ENCODE data around the gene QKI.

QKI gene

GRCh38 chr6:163559661-163560060, 145.1 kb downstream of the QKI start:
- H3K4me3 ChIP-seq (ENCODE audit: low read length) = no peak overlapping the region
- H4K20me1 ChIP-seq (ENCODE audit: insufficient read depth, low read length) = no peaks in the 10 kb centered on the region
- no peaks in the 10 kb centered on the region for H3K9me2 ChIP-seq (replicated peaks; ENCODE audit: insufficient read depth, low read length)
- no peaks in the 10 kb centered on the region for H3K9me3 ChIP-seq (replicated peaks; ENCODE audit: insufficient read depth, low read length)
- no peak overlapping the region for H3K27ac ChIP-seq (ENCODE audit: low read length)
- H3K9ac ChIP-seq (ENCODE audit: low read length) = no peak overlapping the region
- DNase-seq = no peak
- no peaks in the 10 kb centered on the region for H3K4me1 ChIP-seq (ENCODE audit: low read length)
- H2AFZ ChIP-seq (ENCODE audit: low read length) = no peak overlapping the region
- no peaks in the 10 kb centered on the region for H3K27me3 ChIP-seq (replicated peaks; ENCODE audit: insufficient read depth, low read length)
- no peaks in the 10 kb centered on the region for H3K79me2 ChIP-seq (ENCODE audit: low read length)
- H3K36me3 ChIP-seq (replicated peaks; ENCODE audit: insufficient read depth, low read length) = no peaks in the 10 kb centered on the region
- TF ChIP-seq, protein P1, sequence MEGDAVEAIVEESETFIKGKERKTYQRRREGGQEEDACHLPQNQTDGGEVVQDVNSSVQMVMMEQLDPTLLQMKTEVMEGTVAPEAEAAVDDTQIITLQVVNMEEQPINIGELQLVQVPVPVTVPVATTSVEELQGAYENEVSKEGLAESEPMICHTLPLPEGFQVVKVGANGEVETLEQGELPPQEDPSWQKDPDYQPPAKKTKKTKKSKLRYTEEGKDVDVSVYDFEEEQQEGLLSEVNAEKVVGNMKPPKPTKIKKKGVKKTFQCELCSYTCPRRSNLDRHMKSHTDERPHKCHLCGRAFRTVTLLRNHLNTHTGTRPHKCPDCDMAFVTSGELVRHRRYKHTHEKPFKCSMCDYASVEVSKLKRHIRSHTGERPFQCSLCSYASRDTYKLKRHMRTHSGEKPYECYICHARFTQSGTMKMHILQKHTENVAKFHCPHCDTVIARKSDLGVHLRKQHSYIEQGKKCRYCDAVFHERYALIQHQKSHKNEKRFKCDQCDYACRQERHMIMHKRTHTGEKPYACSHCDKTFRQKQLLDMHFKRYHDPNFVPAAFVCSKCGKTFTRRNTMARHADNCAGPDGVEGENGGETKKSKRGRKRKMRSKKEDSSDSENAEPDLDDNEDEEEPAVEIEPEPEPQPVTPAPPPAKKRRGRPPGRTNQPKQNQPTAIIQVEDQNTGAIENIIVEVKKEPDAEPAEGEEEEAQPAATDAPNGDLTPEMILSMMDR (IDR thresholded peaks at IDR 0.05; ENCODE audit: low read length) = no peak
- TF ChIP-seq EZH2phosphoT487 (IDR thresholded peaks at IDR 0.05; ENCODE audit: low read length) = no peak
- TF ChIP-seq EZH2 (optimal IDR thresholded peaks at IDR 0.05; ENCODE audit: low read depth, low read length) = no peak
- H3F3A ChIP-seq (ENCODE audit: insufficient read depth, low read length) = no peaks in the 10 kb centered on the region
- H3K4me2 ChIP-seq (ENCODE audit: low read depth, low read length) = no peak overlapping the region

DNA sequence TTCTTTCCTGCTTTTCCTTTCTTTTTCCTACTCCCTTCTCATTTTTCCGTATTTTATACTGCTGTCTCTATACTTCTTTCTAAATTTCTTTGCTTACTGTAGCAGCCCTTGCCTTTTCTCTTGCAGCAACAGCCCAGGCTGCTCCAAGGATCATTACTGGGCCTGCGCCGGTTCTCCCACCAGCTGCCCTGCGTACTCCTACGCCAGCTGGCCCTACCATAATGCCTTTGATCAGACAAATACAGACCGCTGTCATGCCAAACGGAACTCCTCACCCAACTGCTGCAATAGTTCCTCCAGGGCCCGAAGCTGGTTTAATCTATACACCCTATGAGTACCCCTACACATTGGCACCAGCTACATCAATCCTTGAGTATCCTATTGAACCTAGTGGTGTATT, 148.8 kb downstream of the QKI start:
- Histone ChIP-seq H4K20me1 (ENCODE audit: insufficient read depth, low read length) (no peaks in the 10 kb centered on the region), H3F3A (ENCODE audit: insufficient read depth, low read length) (no peaks in the 10 kb centered on the region), H3K4me3 (ENCODE audit: low read length) (no peak overlapping the region), H3K79me2 (ENCODE audit: low read length) (no peaks in the 10 kb centered on the region), H3K36me3 (replicated peaks; ENCODE audit: insufficient read depth, low read length) (no peaks in the 10 kb centered on the region), H3K4me1 (ENCODE audit: low read length) (no peaks in the 10 kb centered on the region), H3K9ac (ENCODE audit: low read length) (no peak overlapping the region), H2AFZ (ENCODE audit: low read length) (no peak overlapping the region), H3K9me3 (replicated peaks; ENCODE audit: insufficient read depth, low read length) (no peaks in the 10 kb centered on the region), H3K9me2 (replicated peaks; ENCODE audit: insufficient read depth, low read length) (no peaks in the 10 kb centered on the region), H3K27me3 (replicated peaks; ENCODE audit: insufficient read depth, low read length) (no peaks in the 10 kb centered on the region), H3K4me2 (ENCODE audit: low read depth, low read length) (no peak overlapping the region), H3K27ac (ENCODE audit: low read length) (no peak overlapping the region)
- no peak for DNase-seq
- TF ChIP-seq EZH2phosphoT487 (IDR thresholded peaks at IDR 0.05; ENCODE audit: low read length) (no peak), EZH2 (optimal IDR thresholded peaks at IDR 0.05; ENCODE audit: low read depth, low read length) (no peak)
- TF ChIP-seq, protein P1 (IDR thresholded peaks at IDR 0.05; ENCODE audit: low read length) = no peak

DNA sequence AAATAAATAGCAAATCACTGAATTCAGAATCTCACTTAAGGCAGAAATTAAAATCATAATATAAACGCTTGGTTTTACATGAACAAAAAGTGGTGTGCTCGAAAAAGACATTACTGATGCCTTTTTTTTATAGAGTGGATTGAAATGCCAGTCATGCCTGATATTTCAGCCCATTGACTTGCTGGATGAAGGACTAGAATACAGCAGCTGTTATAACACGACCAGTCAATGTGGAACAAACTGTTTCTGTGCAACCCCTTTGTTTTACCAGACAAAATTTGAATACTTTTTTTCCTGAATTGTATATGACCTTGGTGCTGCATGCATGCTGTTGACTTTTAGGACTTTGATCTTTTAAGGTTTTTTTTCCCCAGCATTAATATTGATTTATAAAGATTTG, 150.0 kb downstream of the QKI start:
- TF ChIP-seq EZH2 (optimal IDR thresholded peaks at IDR 0.05; ENCODE audit: low read depth, low read length) = no peak
- TF ChIP-seq, protein P1 (IDR thresholded peaks at IDR 0.05; ENCODE audit: low read length) = no peak
- no peak for TF ChIP-seq EZH2phosphoT487 (IDR thresholded peaks at IDR 0.05; ENCODE audit: low read length)
- H3K4me1 ChIP-seq (ENCODE audit: low read length) = no peaks in the 10 kb centered on the region
- H4K20me1 ChIP-seq (ENCODE audit: insufficient read depth, low read length) = no peaks in the 10 kb centered on the region
- H3K9me3 ChIP-seq (replicated peaks; ENCODE audit: insufficient read depth, low read length) = no peaks in the 10 kb centered on the region
- H3K27me3 ChIP-seq (replicated peaks; ENCODE audit: insufficient read depth, low read length) = no peaks in the 10 kb centered on the region
- H3K9me2 ChIP-seq (replicated peaks; ENCODE audit: insufficient read depth, low read length) = no peaks in the 10 kb centered on the region
- H2AFZ ChIP-seq (ENCODE audit: low read length) = no peak overlapping the region
- no peak for DNase-seq
- no peaks in the 10 kb centered on the region for H3K36me3 ChIP-seq (replicated peaks; ENCODE audit: insufficient read depth, low read length)
- H3F3A ChIP-seq (ENCODE audit: insufficient read depth, low read length) = no peaks in the 10 kb centered on the region
- no peak overlapping the region for H3K4me3 ChIP-seq (ENCODE audit: low read length)
- H3K27ac ChIP-seq (ENCODE audit: low read length) = no peak overlapping the region
- no peaks in the 10 kb centered on the region for H3K79me2 ChIP-seq (ENCODE audit: low read length)
- no peak overlapping the region for H3K4me2 ChIP-seq (ENCODE audit: low read depth, low read length)
- no peak overlapping the region for H3K9ac ChIP-seq (ENCODE audit: low read length)

Data from MM.1S (cell line).